Vagina (tissue), 2 donors: ENCODE results near the gene SGIP1. TPM values are rescaled to one million over a fixed set of nuclear protein-coding genes. Genes with fewer than 3 reads are reported as not detected.
"Not testable (repeated sequence)": the region's sequence is repeated elsewhere in the genome, so short reads cannot be mapped to it uniquely, and the experiment has no call there.

Source experiments
- DNase-seq, 2 donors: peaks; one replicate each; pipeline ENCODE4 v3.0.0-alpha.2; 2017; ENCODE audit errors: extremely low spot score in 2 of 2
- H3K27ac ChIP-seq: fragments of 200-600 bp; sonication (generic); one replicate; pipeline ENCODE4 v1.5.1; 2019
- H3K27me3 ChIP-seq: fragments of 200-600 bp; sonication (generic); one replicate; pipeline ENCODE4 v1.5.1; 2019
- H3K36me3 ChIP-seq, 2 donors: fragments of 200-600 bp; sonication (generic); one replicate each; pipeline ENCODE4 v1.5.1; 2017 to 2019
- H3K4me1 ChIP-seq: fragments of 200-600 bp; sonication (generic); one replicate; pipeline ENCODE4 v1.5.1; 2019
- H3K4me3 ChIP-seq, 2 donors: fragments of 200-600 bp; sonication (generic); 1 replicate in 1 of 2; 2 replicates in 1 of 2; pipeline ENCODE4 v1.5.1; 2016 to 2019
- H3K9me3 ChIP-seq: fragments of 200-600 bp; sonication (generic); one replicate; pipeline ENCODE4 v1.5.1; 2019
- POLR2A ChIP-seq, 2 donors: fragments of 450-650 bp; IDR thresholded peaks; one replicate each; pipeline ENCODE4 v1.6.1; 2017; ENCODE audit warnings: antibody characterized with exemption in 2 of 2, mild to moderate bottlenecking in 2 of 2, moderate library complexity in 2 of 2
- POLR2AphosphoS5 ChIP-seq, 2 donors: sonication (generic); formaldehyde crosslinking; IDR thresholded peaks; one replicate each; pipeline ENCODE4 v1.9.0; 2017; ENCODE audit warnings: antibody characterized with exemption in 2 of 2, mild to moderate bottlenecking in 2 of 2, low read depth in 1 of 2; ENCODE audit not compliant: insufficient read depth in 1 of 2
- intact Hi-C: fragments of 100-400 bp; cut with DNase I; formaldehyde crosslinking; loops from one replicate; pipeline ENCODE4 v1.15.1; 2023
- total RNA-seq: library from RNA; depleted of rRNA; stranded (reverse); fragments of >200 nt; gene quantifications from one replicate; pipeline ENCODE4 v1.2.3, GENCODE V29; 2016
- TF ChIP-seq, protein P1 (sequence below), 3 experiments: fragments of 450-650 bp in 2 of 3; fragments of 200-600 bp in 1 of 3; sonication (generic) in 1 of 3; IDR thresholded peaks; one replicate each; pipeline ENCODE4 v1.5.1; 2017 to 2019; ENCODE audit warnings: antibody characterized with exemption in 3 of 3, mild to moderate bottlenecking in 2 of 3, moderate library complexity in 2 of 3

SGIP1 gene
- total RNA-seq, 1 donor from 2014 or later: 14.0 TPM

DNA sequence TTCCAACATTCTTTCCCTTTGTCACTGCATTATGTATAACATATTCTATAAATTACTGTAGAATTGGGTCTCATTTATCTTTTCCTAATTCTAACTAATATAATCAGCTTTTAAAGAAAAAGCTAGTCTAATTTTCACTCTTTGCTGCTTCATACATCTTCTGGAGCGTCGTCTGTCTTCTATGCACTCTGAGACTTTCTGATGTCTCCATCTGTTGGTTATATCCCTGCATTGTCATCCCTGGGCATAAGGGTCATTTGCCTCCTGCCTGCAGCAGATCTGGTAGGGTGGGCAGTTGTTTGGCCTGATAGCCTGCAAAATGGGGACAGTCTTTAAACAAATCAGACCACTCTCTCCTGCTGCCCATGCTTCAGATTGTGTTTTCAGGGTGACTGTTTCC lies 177.5 kb downstream of the SGIP1 start:
- no peak overlapping the region for H3K4me3 ChIP-seq
- TF ChIP-seq POLR2A (IDR thresholded peaks at IDR 0.05): no peak
- TF ChIP-seq, protein P1, sequence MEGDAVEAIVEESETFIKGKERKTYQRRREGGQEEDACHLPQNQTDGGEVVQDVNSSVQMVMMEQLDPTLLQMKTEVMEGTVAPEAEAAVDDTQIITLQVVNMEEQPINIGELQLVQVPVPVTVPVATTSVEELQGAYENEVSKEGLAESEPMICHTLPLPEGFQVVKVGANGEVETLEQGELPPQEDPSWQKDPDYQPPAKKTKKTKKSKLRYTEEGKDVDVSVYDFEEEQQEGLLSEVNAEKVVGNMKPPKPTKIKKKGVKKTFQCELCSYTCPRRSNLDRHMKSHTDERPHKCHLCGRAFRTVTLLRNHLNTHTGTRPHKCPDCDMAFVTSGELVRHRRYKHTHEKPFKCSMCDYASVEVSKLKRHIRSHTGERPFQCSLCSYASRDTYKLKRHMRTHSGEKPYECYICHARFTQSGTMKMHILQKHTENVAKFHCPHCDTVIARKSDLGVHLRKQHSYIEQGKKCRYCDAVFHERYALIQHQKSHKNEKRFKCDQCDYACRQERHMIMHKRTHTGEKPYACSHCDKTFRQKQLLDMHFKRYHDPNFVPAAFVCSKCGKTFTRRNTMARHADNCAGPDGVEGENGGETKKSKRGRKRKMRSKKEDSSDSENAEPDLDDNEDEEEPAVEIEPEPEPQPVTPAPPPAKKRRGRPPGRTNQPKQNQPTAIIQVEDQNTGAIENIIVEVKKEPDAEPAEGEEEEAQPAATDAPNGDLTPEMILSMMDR (IDR thresholded peaks at IDR 0.05): no peak
- no peak for TF ChIP-seq POLR2AphosphoS5 (IDR thresholded peaks at IDR 0.05; ENCODE audit: insufficient read depth in 1 of 2, low read depth in 1 of 2)
- no peaks in the 10 kb centered on the region for H3K4me1 ChIP-seq
- no peaks in the 10 kb centered on the region for H3K36me3 ChIP-seq
- intact Hi-C loops: no loop called here
- no peaks in the 10 kb centered on the region for H3K27me3 ChIP-seq
- no peak for DNase-seq
- no peaks in the 10 kb centered on the region for H3K9me3 ChIP-seq
- no peak overlapping the region for H3K27ac ChIP-seq

DNA sequence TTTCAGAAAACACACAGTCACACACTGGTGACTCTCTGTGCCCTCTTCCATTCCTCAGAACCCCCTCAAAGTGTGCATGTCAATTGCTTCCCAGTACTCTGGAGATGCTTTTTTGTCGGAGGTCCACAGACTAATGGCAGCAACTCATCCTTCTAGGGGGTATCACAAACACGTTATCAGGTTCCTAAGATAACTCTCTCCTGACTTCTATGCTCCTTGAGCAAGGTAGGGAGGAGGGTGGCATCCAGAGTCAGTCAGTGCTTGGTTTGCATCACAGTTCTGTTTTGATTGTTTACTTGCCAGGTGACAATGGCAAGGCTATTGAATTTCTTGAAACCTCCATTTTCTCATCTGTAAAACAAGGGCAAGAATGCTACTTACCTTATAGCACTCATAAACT lies 178.9 kb downstream of the SGIP1 start:
- DNase-seq: no peak
- H3K27ac ChIP-seq: no peak overlapping the region
- no peaks in the 10 kb centered on the region for H3K27me3 ChIP-seq
- H3K4me3 ChIP-seq: no peak overlapping the region
- H3K36me3 ChIP-seq: no peaks in the 10 kb centered on the region
- intact Hi-C loops: no loop called here
- no peak for TF ChIP-seq POLR2AphosphoS5 (IDR thresholded peaks at IDR 0.05; ENCODE audit: insufficient read depth in 1 of 2, low read depth in 1 of 2)
- TF ChIP-seq, protein P1 (IDR thresholded peaks at IDR 0.05): no peak
- TF ChIP-seq POLR2A (IDR thresholded peaks at IDR 0.05): no peak
- no peaks in the 10 kb centered on the region for H3K9me3 ChIP-seq
- H3K4me1 ChIP-seq: no peaks in the 10 kb centered on the region

DNA sequence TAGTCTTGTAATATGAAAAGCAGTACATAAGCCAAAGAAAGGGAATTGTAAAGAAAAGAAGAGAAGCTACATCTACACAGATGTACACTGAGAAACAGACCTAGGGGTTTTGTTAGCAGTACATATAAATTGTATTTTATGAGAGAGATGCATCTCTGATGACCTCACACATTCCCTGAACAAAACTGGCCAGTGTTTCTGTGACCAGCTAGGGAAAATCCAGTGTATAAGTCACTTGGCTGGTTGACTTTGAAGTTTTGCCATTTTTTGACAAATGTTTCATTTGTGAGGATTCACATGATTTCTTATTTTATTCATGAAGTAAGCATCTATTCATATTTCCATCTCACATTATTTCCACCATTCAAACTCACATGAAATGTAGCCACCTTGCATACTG lies 190.0 kb downstream of the SGIP1 start:
- Histone ChIP-seq H3K27ac (no peak overlapping the region), H3K27me3 (no peaks in the 10 kb centered on the region), H3K4me1 (no peaks in the 10 kb centered on the region), H3K4me3 (no peak overlapping the region), H3K36me3 (no peaks in the 10 kb centered on the region), H3K9me3 (no peaks in the 10 kb centered on the region)
- intact Hi-C loops: loop anchor here (10.0 kb wide), 1 partner anchor 469 kb away; no protein-coding TSS in a partner anchor
- DNase-seq: no peak
- no peak for TF ChIP-seq POLR2A (IDR thresholded peaks at IDR 0.05)
- TF ChIP-seq, protein P1 (IDR thresholded peaks at IDR 0.05): no peak
- TF ChIP-seq POLR2AphosphoS5 (IDR thresholded peaks at IDR 0.05; ENCODE audit: insufficient read depth in 1 of 2, low read depth in 1 of 2): no peak

DNA sequence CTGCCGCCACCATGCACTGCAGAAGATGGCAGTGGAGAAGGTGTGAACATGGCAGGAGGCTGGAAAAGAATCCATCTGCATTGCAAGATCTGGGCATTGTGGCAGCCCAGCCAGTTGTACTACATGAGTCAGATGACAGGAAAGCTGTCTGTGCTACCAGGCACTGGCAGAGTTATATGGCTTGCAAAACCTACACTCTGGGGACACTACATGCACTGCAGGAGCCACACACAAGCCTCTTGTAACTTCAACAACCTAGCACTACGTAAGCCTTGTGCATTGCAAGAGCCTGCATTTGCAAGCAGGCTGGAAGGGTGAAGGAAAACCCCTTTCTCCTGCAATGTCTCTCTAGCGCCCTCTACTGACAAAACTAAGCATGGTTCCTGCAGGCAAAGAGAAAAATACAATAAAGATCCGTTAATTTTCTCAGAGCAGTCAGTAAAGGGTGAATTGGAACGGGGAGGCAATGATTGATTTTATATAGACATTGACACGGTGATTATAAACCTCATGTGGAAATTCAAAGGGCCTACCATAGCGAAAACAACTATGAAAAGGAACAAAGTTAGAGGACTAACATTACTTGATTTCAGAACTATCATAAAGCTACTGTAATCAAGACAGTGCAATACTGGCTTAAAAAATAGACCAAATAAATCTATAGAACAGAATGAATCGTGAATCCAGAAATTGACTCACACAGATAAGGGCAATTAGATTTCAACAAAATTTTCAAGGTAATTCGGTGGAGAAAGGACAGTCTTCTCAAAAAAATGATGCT lies 192.1 kb downstream of the SGIP1 start:
- H3K36me3 ChIP-seq: no peaks in the 10 kb centered on the region
- intact Hi-C loops: loop anchor here (10.0 kb wide), 1 partner anchor 471 kb away; no protein-coding TSS in a partner anchor
- no peak overlapping the region for H3K4me3 ChIP-seq
- no peak for DNase-seq
- TF ChIP-seq POLR2AphosphoS5 (IDR thresholded peaks at IDR 0.05; ENCODE audit: insufficient read depth in 1 of 2, low read depth in 1 of 2): no peak
- TF ChIP-seq, protein P1 (IDR thresholded peaks at IDR 0.05): peak; percentile 74 to 85 (median 83)
- TF ChIP-seq POLR2A (IDR thresholded peaks at IDR 0.05): no peak
- H3K27ac ChIP-seq: no peak overlapping the region
- no peaks in the 10 kb centered on the region for H3K4me1 ChIP-seq
- no peaks in the 10 kb centered on the region for H3K9me3 ChIP-seq
- H3K27me3 ChIP-seq: no peaks in the 10 kb centered on the region

DNA sequence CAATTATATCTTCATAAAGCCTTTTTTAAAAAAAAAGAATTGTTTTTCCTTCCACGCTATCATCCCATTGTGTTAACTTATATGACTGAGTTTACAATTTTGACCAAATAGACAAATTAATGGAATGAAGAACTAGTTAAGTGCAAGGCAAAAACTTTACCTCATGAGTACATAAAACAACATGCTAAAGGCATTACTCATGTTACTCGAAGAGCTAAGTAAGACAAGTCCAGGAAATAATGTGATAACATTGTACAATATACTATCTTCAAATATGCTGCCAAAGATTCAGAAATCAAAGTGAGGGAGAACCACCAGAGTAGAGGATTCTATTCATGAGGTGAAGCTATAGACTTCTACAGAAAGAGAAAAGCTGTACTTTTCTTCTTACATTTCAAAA lies 194.1 kb downstream of the SGIP1 start:
- Histone ChIP-seq H3K27ac (no peak overlapping the region), H3K27me3 (no peaks in the 10 kb centered on the region), H3K4me3 (no peak overlapping the region), H3K36me3 (no peaks in the 10 kb centered on the region), H3K9me3 (no peaks in the 10 kb centered on the region), H3K4me1 (no peaks in the 10 kb centered on the region)
- TF ChIP-seq, protein P1 (IDR thresholded peaks at IDR 0.05): no peak
- TF ChIP-seq POLR2AphosphoS5 (IDR thresholded peaks at IDR 0.05; ENCODE audit: insufficient read depth in 1 of 2, low read depth in 1 of 2) (no peak), POLR2A (IDR thresholded peaks at IDR 0.05) (no peak)
- intact Hi-C loops: loop anchor here (10.0 kb wide), 1 partner anchor 473 kb away; no protein-coding TSS in a partner anchor
- DNase-seq: no peak

DNA sequence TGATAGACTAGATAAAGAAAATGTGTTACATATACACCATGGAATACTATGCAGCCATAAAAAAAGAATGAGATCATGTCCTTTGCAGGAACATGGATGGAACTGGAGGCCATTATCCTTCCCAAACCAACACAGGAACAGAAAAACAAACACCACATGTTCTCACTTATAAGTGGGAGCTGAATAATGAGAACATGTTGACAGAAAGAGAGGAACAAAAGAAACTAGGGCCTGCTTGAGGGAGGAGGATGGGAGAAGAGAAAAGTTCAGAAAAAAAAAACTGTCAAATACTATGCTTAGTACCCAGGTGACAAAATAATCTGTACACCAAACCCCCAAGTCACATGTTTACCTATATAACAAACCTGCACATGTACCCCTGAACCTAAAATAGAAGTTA lies 194.8 kb downstream of the SGIP1 start:
- DNase-seq, H3K27ac ChIP-seq, H3K4me3 ChIP-seq, H3K4me1 ChIP-seq, H3K27me3 ChIP-seq, H3K36me3 ChIP-seq, H3K9me3 ChIP-seq: not testable (repeated sequence)
- intact Hi-C loops: loop anchor here (10.0 kb wide), 1 partner anchor 474 kb away; no protein-coding TSS in a partner anchor
